Measurements from ENCODE around the gene TRAK2.
A peak's percentile ranks its signal among the peaks of the same experiment; 100 is the strongest.

Gene TRAK2

DNA sequence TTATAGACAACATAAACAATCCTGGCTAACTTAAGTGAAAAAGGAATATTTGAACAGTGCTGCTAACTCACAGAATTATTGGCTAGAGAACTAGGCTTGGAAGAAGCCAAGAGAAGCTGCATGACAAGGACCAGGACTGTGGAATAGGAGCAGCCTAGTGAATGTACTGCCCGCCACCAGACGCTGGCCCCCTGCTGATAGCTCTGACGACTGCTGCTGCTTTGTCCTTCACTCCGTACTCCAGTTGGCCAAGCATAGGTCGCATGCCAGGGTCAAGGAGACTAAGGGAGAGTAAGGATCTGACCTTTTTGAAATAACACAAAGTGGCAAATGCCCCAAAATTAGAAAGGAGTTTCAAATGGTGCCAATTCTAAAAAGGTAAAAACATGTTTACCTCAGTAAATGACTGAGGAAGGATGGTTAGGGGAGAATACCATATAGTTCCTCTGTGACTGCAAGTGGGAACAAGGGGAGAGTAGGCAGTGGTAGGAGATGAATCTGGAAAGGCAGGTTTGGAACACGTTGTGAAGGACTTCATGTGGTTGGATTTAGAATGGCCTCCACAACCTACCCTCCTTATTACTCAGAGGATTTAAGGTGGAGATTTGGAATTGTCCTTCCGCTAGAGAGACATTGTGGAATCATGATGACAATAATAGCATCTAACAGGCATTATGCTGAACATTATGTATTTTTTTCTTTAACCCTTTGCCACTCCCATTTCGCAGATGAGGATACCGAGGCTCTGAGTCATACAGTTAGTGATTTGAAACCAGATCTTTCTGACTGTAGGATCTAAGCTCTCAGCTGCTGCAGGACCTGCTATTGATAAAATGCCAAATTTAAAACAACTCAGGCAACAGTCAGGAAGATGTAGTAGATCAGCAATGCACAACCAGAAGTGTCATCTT is 19.8 kb upstream of the TRAK2 start:
- DNase-seq, result no peak
- Histone ChIP-seq H3K4me1 (ENCODE audit: control insufficient read depth, insufficient read depth, low read length, poor library complexity, severe bottlenecking) (no peaks in the 10 kb centered on the region), H3K36me3 (ENCODE audit: control insufficient read depth, insufficient read depth, low read length) (peaks cover 20% of the 10 kb centered on the region), H3K9me3 (ENCODE audit: control insufficient read depth, low read length) (no peaks in the 10 kb centered on the region), H3K27ac (ENCODE audit: insufficient read depth, low read length, poor library complexity, severe bottlenecking) (no peak overlapping the region), H3K4me3 (ENCODE audit: insufficient read depth, low read depth, low read length, poor library complexity, severe bottlenecking) (no peak overlapping the region), H3K27me3 (replicated peaks; ENCODE audit: control insufficient read depth, insufficient read depth, low read length, poor library complexity, severe bottlenecking) (no peaks in the 10 kb centered on the region)

DNA sequence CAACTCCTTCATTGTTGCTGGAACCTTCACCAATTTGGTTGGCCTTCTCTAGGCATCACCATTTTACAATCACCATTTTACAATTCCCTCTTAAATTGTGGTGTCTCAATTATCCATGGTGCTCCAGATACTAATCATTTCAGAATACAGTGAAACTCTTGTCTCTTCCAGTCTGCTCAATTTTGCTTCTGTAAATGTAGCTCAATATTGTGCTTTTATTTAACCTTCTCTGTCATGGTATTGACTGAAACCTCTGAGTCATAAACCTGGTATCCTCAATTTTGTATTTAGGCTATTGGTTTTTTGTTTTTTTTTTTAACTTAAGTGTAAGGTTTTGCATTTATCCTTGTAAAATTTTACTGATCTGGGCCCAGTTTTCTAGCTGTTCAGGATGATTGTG is 16.4 kb upstream of the TRAK2 start:
- Histone ChIP-seq H3K36me3 (ENCODE audit: control insufficient read depth, insufficient read depth, low read length) (peaks cover 11% of the 10 kb centered on the region), H3K9me3 (ENCODE audit: control insufficient read depth, low read length) (no peaks in the 10 kb centered on the region), H3K4me3 (ENCODE audit: insufficient read depth, low read depth, low read length, poor library complexity, severe bottlenecking) (no peak overlapping the region), H3K27ac (ENCODE audit: insufficient read depth, low read length, poor library complexity, severe bottlenecking) (no peak overlapping the region), H3K27me3 (replicated peaks; ENCODE audit: control insufficient read depth, insufficient read depth, low read length, poor library complexity, severe bottlenecking) (no peaks in the 10 kb centered on the region), H3K4me1 (ENCODE audit: control insufficient read depth, insufficient read depth, low read length, poor library complexity, severe bottlenecking) (no peaks in the 10 kb centered on the region)
- DNase-seq, result no peak

DNA sequence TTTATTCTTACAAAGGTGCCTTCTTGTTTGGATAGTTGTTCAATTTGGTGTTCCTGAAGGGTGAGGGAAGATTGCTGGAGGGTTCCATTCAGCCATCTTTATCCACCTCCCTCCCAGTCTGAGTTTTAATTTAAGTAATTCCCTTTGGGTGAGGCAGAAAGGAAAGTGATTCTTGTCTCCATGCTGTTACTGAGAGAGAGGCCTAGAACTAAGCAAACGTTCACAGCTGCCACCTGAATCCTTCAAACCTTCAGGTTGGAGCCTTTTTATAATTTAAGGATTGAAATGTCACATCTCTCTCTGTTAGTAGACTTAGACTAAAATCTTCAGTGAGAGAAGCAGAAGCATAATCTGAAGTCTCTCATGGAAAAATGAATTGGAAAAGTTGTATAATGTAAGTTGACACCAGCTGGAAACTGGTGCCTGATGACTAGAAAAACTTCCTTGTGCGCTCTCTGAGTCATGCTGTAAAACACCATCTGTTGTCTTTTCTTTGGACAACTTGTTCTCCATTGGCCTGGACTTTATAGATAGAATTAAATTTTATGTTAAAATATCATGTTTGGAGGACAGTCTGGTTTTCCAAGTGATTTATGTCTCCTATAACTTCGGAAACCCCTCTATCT is 14.9 kb upstream of the TRAK2 start:
- Histone ChIP-seq H3K27me3 (replicated peaks; ENCODE audit: control insufficient read depth, insufficient read depth, low read length, poor library complexity, severe bottlenecking) (no peaks in the 10 kb centered on the region), H3K9me3 (ENCODE audit: control insufficient read depth, low read length) (no peaks in the 10 kb centered on the region), H3K4me1 (ENCODE audit: control insufficient read depth, insufficient read depth, low read length, poor library complexity, severe bottlenecking) (no peaks in the 10 kb centered on the region), H3K4me3 (ENCODE audit: insufficient read depth, low read depth, low read length, poor library complexity, severe bottlenecking) (no peak overlapping the region), H3K36me3 (ENCODE audit: control insufficient read depth, insufficient read depth, low read length) (peaks cover 11% of the 10 kb centered on the region), H3K27ac (ENCODE audit: insufficient read depth, low read length, poor library complexity, severe bottlenecking) (no peak overlapping the region)
- no peak for DNase-seq

DNA sequence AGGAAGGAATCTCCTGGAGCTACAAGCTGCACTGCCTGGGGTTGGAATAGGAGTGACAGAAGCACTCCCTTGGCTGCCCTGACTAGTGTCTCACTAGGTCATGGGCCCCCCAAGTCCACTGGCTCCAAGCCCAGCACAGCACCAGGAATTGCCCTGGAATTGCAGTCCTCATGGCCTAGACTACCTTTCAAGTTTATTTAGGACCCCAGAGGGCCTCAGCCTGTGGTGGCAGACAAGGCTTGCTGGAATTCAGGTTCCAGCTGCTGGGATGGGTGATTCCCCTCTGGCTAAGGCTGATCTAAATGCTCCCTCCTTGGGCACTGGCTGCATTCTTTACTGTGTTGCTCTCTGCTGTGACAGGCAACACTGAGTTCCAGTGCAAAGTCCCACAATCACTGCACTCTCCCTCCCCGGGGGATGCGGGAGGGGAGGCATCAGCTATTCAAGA is 14.3 kb upstream of the TRAK2 start:
- no peak for DNase-seq
- Histone ChIP-seq H3K27me3 (replicated peaks; ENCODE audit: control insufficient read depth, insufficient read depth, low read length, poor library complexity, severe bottlenecking) (no peaks in the 10 kb centered on the region), H3K9me3 (ENCODE audit: control insufficient read depth, low read length) (no peaks in the 10 kb centered on the region), H3K4me3 (ENCODE audit: insufficient read depth, low read depth, low read length, poor library complexity, severe bottlenecking) (no peak overlapping the region), H3K27ac (ENCODE audit: insufficient read depth, low read length, poor library complexity, severe bottlenecking) (no peak overlapping the region), H3K4me1 (ENCODE audit: control insufficient read depth, insufficient read depth, low read length, poor library complexity, severe bottlenecking) (no peaks in the 10 kb centered on the region), H3K36me3 (ENCODE audit: control insufficient read depth, insufficient read depth, low read length) (peaks cover 7% of the 10 kb centered on the region)

- no peak overlapping the region for H3K4me3 ChIP-seq (ENCODE audit: insufficient read depth, low read depth, low read length, poor library complexity, severe bottlenecking)
These were observed 13.3 kb upstream of the TRAK2 start for GRCh38 chr2:201464547-201464946.

GRCh38 chr2:201460532-201460931 is 9.3 kb upstream of the TRAK2 start:
- Histone ChIP-seq H3K4me1 (ENCODE audit: control insufficient read depth, insufficient read depth, low read length, poor library complexity, severe bottlenecking) (no peaks in the 10 kb centered on the region), H3K4me3 (ENCODE audit: insufficient read depth, low read depth, low read length, poor library complexity, severe bottlenecking) (no peak overlapping the region), H3K36me3 (ENCODE audit: control insufficient read depth, insufficient read depth, low read length) (peaks cover 5% of the 10 kb centered on the region), H3K27me3 (replicated peaks; ENCODE audit: control insufficient read depth, insufficient read depth, low read length, poor library complexity, severe bottlenecking) (no peaks in the 10 kb centered on the region), H3K27ac (ENCODE audit: insufficient read depth, low read length, poor library complexity, severe bottlenecking) (no peak overlapping the region), H3K9me3 (ENCODE audit: control insufficient read depth, low read length) (no peaks in the 10 kb centered on the region)
- no peak for DNase-seq

More at GRCh38 chr2:201464547-201464946, 13.3 kb upstream of the TRAK2 start:
- DNase-seq, result no peak
- Histone ChIP-seq H3K27ac (ENCODE audit: insufficient read depth, low read length, poor library complexity, severe bottlenecking) (no peak overlapping the region), H3K36me3 (ENCODE audit: control insufficient read depth, insufficient read depth, low read length) (peaks cover 9% of the 10 kb centered on the region), H3K4me1 (ENCODE audit: control insufficient read depth, insufficient read depth, low read length, poor library complexity, severe bottlenecking) (no peaks in the 10 kb centered on the region), H3K27me3 (replicated peaks; ENCODE audit: control insufficient read depth, insufficient read depth, low read length, poor library complexity, severe bottlenecking) (no peaks in the 10 kb centered on the region), H3K9me3 (ENCODE audit: control insufficient read depth, low read length) (no peaks in the 10 kb centered on the region)

- no peak for DNase-seq
- no peaks in the 10 kb centered on the region for H3K4me1 ChIP-seq (ENCODE audit: control insufficient read depth, insufficient read depth, low read length, poor library complexity, severe bottlenecking)
- H3K27me3 ChIP-seq (replicated peaks; ENCODE audit: control insufficient read depth, insufficient read depth, low read length, poor library complexity, severe bottlenecking), result no peaks in the 10 kb centered on the region
- peaks cover 5% of the 10 kb centered on the region for H3K36me3 ChIP-seq (ENCODE audit: control insufficient read depth, insufficient read depth, low read length)
- H3K4me3 ChIP-seq (ENCODE audit: insufficient read depth, low read depth, low read length, poor library complexity, severe bottlenecking), result no peak overlapping the region
- H3K9me3 ChIP-seq (ENCODE audit: control insufficient read depth, low read length), result no peaks in the 10 kb centered on the region
- H3K27ac ChIP-seq (ENCODE audit: insufficient read depth, low read length, poor library complexity, severe bottlenecking), result no peak overlapping the region
These were observed 7.1 kb upstream of the TRAK2 start for GRCh38 chr2:201458381-201458780.

DNA sequence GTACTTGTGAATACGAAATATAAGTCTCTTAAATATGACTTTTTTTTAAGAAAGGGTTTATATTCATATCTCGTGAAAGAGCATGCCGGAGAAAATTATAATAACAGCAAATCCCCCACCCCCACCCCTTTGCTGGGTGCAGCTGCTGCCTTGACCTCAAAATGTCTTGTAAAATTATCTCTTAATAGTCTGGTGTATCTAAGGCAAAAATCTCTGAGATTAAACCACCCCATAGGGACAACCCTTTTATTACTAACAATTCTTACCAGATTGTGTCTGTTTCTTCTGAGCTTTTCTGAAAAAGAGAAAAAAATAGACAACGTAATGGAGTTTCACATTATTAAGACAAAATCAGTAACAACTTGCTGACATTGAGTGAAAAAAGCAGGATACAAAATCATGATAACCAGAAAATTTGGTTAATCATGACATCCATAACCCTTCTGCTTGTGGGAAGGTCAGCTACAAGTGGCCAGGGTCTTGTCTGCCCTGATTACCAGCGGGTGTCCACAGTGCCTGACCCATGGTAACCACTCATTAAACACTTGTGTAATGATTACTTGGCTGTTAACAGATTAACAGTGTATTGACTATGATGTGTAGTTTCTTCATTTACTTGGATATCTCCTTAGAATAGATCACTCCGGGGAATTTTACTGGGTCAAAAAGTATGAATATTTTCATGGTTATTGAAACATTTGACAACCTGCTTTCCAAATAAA is 1.8 kb upstream of the TRAK2 start:
- no peaks in the 10 kb centered on the region for H3K9me3 ChIP-seq (ENCODE audit: control insufficient read depth, low read length)
- DNase-seq, result no peak
- H3K4me1 ChIP-seq (ENCODE audit: control insufficient read depth, insufficient read depth, low read length, poor library complexity, severe bottlenecking), result peaks cover 5% of the 10 kb centered on the region
- H3K36me3 ChIP-seq (ENCODE audit: control insufficient read depth, insufficient read depth, low read length), result no peaks in the 10 kb centered on the region
- no peak overlapping the region for H3K27ac ChIP-seq (ENCODE audit: insufficient read depth, low read length, poor library complexity, severe bottlenecking)
- no peaks in the 10 kb centered on the region for H3K27me3 ChIP-seq (replicated peaks; ENCODE audit: control insufficient read depth, insufficient read depth, low read length, poor library complexity, severe bottlenecking)
- no peak overlapping the region for H3K4me3 ChIP-seq (ENCODE audit: insufficient read depth, low read depth, low read length, poor library complexity, severe bottlenecking)

- Histone ChIP-seq H3K27ac (ENCODE audit: insufficient read depth, low read length, poor library complexity, severe bottlenecking) (peak overlapping the region; percentile 83), H3K36me3 (ENCODE audit: control insufficient read depth, insufficient read depth, low read length) (no peaks in the 10 kb centered on the region), H3K27me3 (replicated peaks; ENCODE audit: control insufficient read depth, insufficient read depth, low read length, poor library complexity, severe bottlenecking) (no peaks in the 10 kb centered on the region), H3K4me3 (ENCODE audit: insufficient read depth, low read depth, low read length, poor library complexity, severe bottlenecking) (peak overlapping the region; percentile 93), H3K4me1 (ENCODE audit: control insufficient read depth, insufficient read depth, low read length, poor library complexity, severe bottlenecking) (peaks cover 12% of the 10 kb centered on the region), H3K9me3 (ENCODE audit: control insufficient read depth, low read length) (no peaks in the 10 kb centered on the region)
- DNase-seq, result no peak
These were observed 1.0 kb upstream of the TRAK2 start for GRCh38 chr2:201452058-201452921.

Data from effector memory CD4-positive, alpha-beta T cell (primary cell).